Activated naive CD4-positive, alpha-beta T cell (primary cell): ENCODE measurements around the gene TBC1D2.
A peak's percentile ranks its signal among the peaks of the same experiment; 100 is the strongest.

Source experiments
- DNase-seq, 4 experiments: peaks; one replicate each; lab custom pipeline; 2025; lab: John Stamatoyannopoulos, UW

The TBC1D2 gene

GRCh38 chr9:98218562-98219363, 36.7 kb downstream of the TBC1D2 start:
- DNase-seq: no peak

- DNase-seq: no peak
These were observed 38.2 kb downstream of the TBC1D2 start for GRCh38 chr9:98217255-98217654.

- DNase-seq: no peak
These were observed 39.1 kb downstream of the TBC1D2 start for GRCh38 chr9:98216391-98216790.

GRCh38 chr9:98215821-98216220, 39.6 kb downstream of the TBC1D2 start:
- DNase-seq: peak in 1 of 4 experiments; percentile 25

GRCh38 chr9:98215271-98215670, 40.2 kb downstream of the TBC1D2 start:
- DNase-seq: no peak

GRCh38 chr9:98214811-98215210, 40.6 kb downstream of the TBC1D2 start:
- DNase-seq: no peak

GRCh38 chr9:98211260-98211659, 44.2 kb downstream of the TBC1D2 start:
- DNase-seq: no peak

- DNase-seq: no peak
These were observed 45.0 kb downstream of the TBC1D2 start for GRCh38 chr9:98210435-98210834.

- DNase-seq: no peak
These were observed 45.9 kb downstream of the TBC1D2 start for GRCh38 chr9:98209530-98209929.

GRCh38 chr9:98208635-98209034, 46.8 kb downstream of the TBC1D2 start:
- no peak for DNase-seq

- DNase-seq: no peak
These were observed 47.8 kb downstream of the TBC1D2 start for GRCh38 chr9:98207606-98208005.

- DNase-seq: no peak
These were observed 48.7 kb downstream of the TBC1D2 start for GRCh38 chr9:98206754-98207153.

- no peak for DNase-seq
These were observed 50.8 kb downstream of the TBC1D2 start for GRCh38 chr9:98204692-98205091.

- DNase-seq: no peak
These were observed 52.3 kb downstream of the TBC1D2 start for GRCh38 chr9:98203153-98203552.

- no peak for DNase-seq
These were observed 53.2 kb downstream of the TBC1D2 start for GRCh38 chr9:98202252-98202651.

- no peak for DNase-seq
These were observed 53.7 kb downstream of the TBC1D2 start for GRCh38 chr9:98201749-98202148.

- DNase-seq: no peak
These were observed 54.3 kb downstream of the TBC1D2 start for GRCh38 chr9:98201102-98201501.

- no peak for DNase-seq
These were observed 55.9 kb downstream of the TBC1D2 start for GRCh38 chr9:98199388-98200033.

- no peak for DNase-seq
These were observed 59.8 kb downstream of the TBC1D2 start for GRCh38 chr9:98195671-98196070.

- no peak for DNase-seq
These were observed 62.0 kb downstream of the TBC1D2 start for GRCh38 chr9:98193336-98193944.

GRCh38 chr9:98192503-98193335, 62.7 kb downstream of the TBC1D2 start, which contains the start of gene CORO2A:
Gene CORO2A, minus strand, starts transcription at chr9:98192637. Its CDS starts 34,977 bp downstream, at chr9:98157660.
- peak in 2 of 4 experiments; percentile 22 to 55 for DNase-seq
